Urothelium cell line (cell line): Measurements from ENCODE around the gene CEACAM4.
A peak's percentile ranks its signal among the peaks of the same experiment; 100 is the strongest.
"Not testable (repeated sequence)": the region's sequence is repeated elsewhere in the genome, so short reads cannot be mapped to it uniquely, and the experiment has no call there.

Source experiments
- DNase-seq: peaks from one replicate; pipeline ENCODE4 v3.0.0; 2011; ENCODE audit warnings: low spot score, mixed read lengths
- FAIRE-seq: peaks from 2 replicates; lab custom pipeline; 2011; peaks lifted over from hg19 to GRCh38; lab: Jason Lieb, UNC

The CEACAM4 gene

GRCh38 chr19:41587101-41587837 lies 39.6 kb downstream of the CEACAM4 start:
- DNase-seq (no peak), FAIRE-seq (no peak)

- no peak for DNase-seq
- FAIRE-seq = no peak
Observed at GRCh38 chr19:41586064-41586463, 40.8 kb downstream of the CEACAM4 start.

- FAIRE-seq = no peak
- DNase-seq = no peak
Observed at GRCh38 chr19:41584931-41585330, 41.9 kb downstream of the CEACAM4 start.

- no peak for FAIRE-seq
Observed at GRCh38 chr19:41584260-41584810, 42.5 kb downstream of the CEACAM4 start.

GRCh38 chr19:41582577-41583182 lies 44.2 kb downstream of the CEACAM4 start:
- not testable (repeated sequence) for DNase-seq, FAIRE-seq

More at GRCh38 chr19:41584260-41584810, 42.5 kb downstream of the CEACAM4 start:
- no peak for DNase-seq

- FAIRE-seq, DNase-seq: not testable (repeated sequence)
Observed at GRCh38 chr19:41581068-41581467, 45.8 kb downstream of the CEACAM4 start.

GRCh38 chr19:41578886-41579285 lies 48.0 kb downstream of the CEACAM4 start:
- FAIRE-seq = no peak
- DNase-seq = no peak

GRCh38 chr19:41577833-41578232 lies 49.0 kb downstream of the CEACAM4 start:
- no peak for FAIRE-seq
- no peak for DNase-seq

GRCh38 chr19:41577144-41577830 lies 49.6 kb downstream of the CEACAM4 start:
- FAIRE-seq (peak; percentile 17), DNase-seq (no peak)

- no peak for FAIRE-seq
- no peak for DNase-seq
Observed at GRCh38 chr19:41575998-41576397, 50.9 kb downstream of the CEACAM4 start, which contains the start of gene CEACAM21. CEACAM21 (plus strand) TSS chr19:41576166; CDS start chr19:41576275, 109 bp downstream.

GRCh38 chr19:41570639-41571112 lies 56.2 kb downstream of the CEACAM4 start:
- peak; percentile 84 for DNase-seq
- peak; percentile 77 for FAIRE-seq

GRCh38 chr19:41570179-41570578 lies 56.7 kb downstream of the CEACAM4 start:
- no peak for DNase-seq
- FAIRE-seq = peak; percentile 9

- no peak for FAIRE-seq
- DNase-seq = no peak
Observed at GRCh38 chr19:41569481-41570150, 57.3 kb downstream of the CEACAM4 start.
